DMS153 (cell line): ENCODE results near the gene KRTAP10-5.
"Not testable (repeated sequence)": the region's sequence is repeated elsewhere in the genome, so short reads cannot be mapped to it uniquely, and the experiment has no call there.

Source experiments
- DNase-seq: peaks from one replicate; lab custom pipeline; 2025; lab: John Stamatoyannopoulos, UW

The KRTAP10-5 gene

DNA sequence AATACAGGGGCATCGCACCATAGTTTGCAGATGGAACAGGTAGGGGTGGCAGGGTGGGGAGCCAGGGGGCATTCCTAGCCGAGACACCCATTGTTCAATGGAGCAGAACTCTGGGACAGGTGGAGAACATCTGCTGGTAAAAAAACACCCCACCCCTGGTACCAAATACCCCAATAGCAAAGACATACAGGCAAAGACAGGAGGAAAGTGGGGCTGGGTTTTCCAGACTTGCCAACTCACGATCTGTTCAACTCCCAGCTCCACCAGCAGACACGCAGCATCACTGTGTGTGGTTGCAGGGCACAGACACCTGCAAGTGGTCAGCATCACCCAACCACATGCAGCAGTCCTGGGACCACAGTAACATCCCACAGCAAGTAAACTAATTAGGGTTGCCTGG lies 31.1 kb upstream of the KRTAP10-5 start:
- DNase-seq: no peak

GRCh38 chr21:44610157-44610843 lies 29.9 kb upstream of the KRTAP10-5 start:
- not testable (repeated sequence) for DNase-seq

GRCh38 chr21:44609193-44609592 lies 28.8 kb upstream of the KRTAP10-5 start:
- no peak for DNase-seq

GRCh38 chr21:44606495-44606894 lies 26.1 kb upstream of the KRTAP10-5 start:
- DNase-seq: no peak

DNA sequence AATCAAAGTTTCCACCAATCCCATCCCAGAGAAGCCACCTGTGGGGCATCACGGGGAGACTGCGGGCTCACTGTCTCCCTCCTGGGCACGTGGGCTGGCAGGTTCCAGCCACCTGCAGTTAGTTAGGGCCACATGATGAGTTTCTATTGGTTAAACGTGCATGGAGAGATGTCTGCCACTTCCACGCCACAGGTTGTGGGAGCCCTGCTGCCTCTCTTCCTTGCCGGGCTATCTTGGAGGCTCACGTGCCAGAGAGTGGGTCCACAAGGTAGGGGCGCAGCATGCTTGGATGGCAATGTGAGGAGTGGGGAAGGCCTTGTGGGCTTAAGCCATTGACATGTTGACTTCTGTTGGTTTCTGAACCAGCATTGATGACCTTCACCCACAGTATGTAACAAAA lies 23.5 kb upstream of the KRTAP10-5 start:
- DNase-seq: no peak

GRCh38 chr21:44603109-44603875 lies 22.9 kb upstream of the KRTAP10-5 start:
- DNase-seq: no peak

GRCh38 chr21:44602463-44602850 lies 22.1 kb upstream of the KRTAP10-5 start:
- DNase-seq: no peak

DNA sequence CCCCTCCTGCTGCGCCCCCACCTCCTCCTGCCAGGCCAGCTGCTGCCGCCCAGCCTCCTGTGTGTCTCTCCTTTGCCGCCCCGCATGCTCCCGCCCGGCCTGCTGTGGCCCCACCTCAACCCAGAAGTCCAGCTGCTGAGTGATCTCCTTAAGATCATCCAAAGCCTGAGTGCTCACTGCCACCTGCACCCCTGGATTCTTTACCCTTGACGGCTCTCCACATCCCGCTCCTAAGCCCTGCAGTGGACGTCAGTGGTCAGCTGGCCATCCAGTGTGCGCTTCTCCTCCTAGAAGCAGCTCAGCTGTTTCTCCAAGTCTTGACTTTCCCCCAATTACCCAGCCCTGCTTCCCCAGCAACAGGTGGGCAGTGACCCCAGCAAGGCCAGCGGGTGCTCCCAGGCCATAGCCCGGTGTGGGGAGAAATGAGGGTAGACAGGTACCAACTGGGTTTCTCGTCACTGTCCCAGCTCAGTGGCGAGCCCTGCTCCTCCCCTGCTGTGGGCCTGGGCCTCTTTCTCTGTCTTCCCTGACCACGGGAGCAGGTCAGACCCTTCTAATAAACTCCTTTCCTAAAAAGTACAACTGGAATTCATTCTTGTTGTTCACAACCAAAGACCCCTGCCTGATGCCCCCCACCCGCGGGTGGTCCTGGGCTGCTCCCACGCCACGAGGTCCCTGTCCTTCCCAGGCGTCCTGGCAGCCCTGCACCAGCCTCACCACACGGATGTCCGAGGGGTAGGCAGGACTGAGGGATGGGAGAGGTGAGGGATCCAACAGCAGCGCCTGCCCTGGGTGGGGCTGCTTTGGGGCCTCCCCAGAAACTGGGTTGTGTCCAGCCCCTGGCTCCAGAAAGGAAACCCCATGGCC lies 21.4 kb upstream of the KRTAP10-5 start:
- DNase-seq: no peak

DNA sequence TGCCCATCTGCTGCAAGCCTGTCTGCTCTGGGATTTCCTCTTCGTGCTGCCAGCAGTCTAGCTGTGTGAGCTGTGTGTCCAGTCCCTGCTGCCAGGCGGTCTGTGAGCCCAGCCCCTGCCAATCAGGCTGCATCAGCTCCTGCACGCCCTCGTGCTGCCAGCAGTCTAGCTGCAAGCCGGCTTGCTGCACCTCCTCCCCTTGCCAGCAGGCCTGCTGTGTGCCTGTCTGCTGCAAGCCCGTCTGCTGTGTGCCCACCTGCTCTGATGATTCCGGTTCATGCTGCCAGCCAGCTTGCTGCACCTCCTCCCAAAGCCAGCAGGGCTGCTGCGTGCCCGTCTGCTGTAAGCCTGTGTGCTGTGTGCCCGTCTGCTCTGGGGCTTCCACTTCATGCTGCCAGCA lies 20.7 kb upstream of the KRTAP10-5 start:
- not testable (repeated sequence) for DNase-seq

DNA sequence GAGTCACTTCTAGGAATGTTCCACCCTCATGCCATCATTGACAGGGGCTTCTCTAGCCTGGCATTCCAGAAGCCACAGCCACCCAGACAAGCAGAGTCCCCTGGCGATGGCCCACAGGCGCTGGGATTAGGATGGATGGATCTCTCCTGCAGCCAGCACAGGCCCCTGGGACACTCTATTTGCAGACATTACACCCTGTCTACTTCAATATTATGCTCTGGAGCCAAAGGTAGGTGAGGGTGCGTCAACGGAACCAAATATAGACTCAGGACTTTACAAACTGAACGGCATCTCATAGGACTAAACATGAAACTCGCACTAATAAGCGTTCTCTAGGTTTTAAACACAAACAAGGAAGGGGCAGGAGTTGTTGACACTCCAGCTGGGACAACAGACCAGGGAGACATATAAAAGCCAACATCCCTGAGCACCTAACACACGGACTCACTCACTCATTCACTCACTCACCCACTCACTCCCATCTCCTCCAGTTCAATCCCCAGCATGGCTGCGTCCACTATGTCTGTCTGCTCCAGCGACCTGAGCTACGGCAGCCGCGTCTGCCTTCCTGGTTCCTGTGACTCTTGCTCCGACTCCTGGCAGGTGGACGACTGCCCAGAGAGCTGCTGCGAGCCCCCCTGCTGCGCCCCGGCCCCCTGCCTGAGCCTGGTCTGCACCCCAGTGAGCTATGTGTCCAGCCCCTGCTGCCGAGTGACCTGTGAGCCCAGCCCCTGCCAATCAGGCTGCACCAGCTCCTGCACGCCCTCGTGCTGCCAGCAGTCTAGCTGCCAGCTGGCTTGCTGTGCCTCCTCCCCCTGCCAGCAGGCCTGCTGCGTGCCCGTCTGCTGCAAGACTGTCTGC lies 19.9 kb upstream of the KRTAP10-5 start, which contains the start of gene KRTAP10-7:
TSS of gene KRTAP10-7 (plus strand) at position 480 of the 861 bp plus-strand sequence. CDS start at position 505, 25 bp downstream.
- DNase-seq: not testable (repeated sequence)

GRCh38 chr21:44599264-44600029 lies 19.0 kb upstream of the KRTAP10-5 start:
- no peak for DNase-seq

- DNase-seq: no peak
These were observed 17.7 kb upstream of the KRTAP10-5 start for GRCh38 chr21:44598061-44598460.

GRCh38 chr21:44596068-44596725 lies 15.8 kb upstream of the KRTAP10-5 start:
- no peak for DNase-seq

- DNase-seq: no peak
These were observed 15.1 kb upstream of the KRTAP10-5 start for GRCh38 chr21:44595524-44595923.

DNA sequence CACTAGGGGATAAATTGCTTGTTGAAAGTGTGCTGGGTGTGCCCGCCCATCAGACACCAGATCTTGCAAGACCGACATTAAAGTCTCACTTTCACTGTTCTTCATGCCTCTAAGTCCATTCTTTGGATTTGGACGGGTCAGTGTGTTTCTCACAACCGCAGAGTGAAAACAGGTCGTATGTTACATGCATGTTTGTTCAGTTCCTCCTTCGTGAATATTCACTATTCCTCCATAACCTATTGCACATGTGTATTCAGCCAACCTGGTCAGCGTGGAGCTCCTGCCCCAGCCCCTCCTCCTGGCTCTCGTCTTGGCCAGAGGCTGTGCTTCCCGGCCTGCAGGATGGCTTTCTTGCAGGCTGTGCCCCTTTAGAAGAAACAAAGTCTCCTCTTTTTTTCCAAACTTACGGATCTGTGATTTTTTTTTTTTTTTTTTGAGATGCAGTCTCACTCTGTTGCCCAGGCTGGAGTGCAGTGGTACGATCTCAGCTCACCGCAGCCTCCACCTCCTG lies 14.1 kb upstream of the KRTAP10-5 start:
- no peak for DNase-seq

- no peak for DNase-seq
These were observed 13.4 kb upstream of the KRTAP10-5 start for GRCh38 chr21:44593598-44594405.

DNA sequence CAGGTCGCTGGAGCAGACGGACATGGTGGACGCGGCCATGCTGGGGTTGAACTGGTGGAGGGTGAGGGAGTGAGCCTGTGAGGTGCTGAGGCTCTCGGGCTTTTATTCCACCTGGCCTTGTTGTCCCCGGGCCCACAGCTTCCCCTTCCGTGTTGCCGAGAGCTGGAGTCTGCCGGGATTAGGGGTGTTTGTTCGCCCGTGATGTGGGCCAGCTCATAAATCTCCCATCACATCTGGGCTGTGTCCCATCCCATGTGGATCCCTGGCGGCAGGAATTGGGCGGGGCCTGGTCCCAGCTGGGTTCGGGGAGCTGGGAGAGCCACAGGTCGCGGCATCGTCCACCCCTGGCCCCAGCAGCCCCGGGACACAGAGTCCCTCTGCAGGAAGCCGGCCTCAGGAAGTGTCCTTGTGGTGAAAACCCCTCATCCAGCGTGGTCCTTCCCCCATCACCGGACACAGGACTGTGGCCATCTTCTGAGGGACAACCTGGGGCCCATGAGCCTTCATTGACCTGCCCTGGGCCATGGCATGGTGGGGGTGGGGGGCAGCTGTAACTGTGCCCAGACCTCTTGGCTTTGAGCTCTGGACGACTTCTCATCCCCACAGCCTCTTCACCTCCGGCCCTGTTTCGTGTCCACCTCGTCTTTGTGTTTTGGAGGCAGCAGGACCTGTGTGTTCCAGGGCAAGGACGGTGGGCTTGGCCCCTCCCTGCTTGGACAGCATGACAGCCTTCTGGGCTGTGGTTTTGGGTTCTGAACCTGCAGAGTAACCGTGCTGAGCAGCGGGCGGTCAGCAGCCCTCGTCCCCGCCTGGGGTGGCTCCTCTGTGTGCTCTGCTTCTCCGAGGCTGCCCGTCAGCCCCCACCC lies 12.3 kb upstream of the KRTAP10-5 start, which contains the start of gene KRTAP10-6:
TSS of gene KRTAP10-6 (minus strand) at position 60 of the 866 bp plus-strand sequence. CDS start at position 39, 21 bp downstream.
- no peak for DNase-seq

- not testable (repeated sequence) for DNase-seq
These were observed 11.4 kb upstream of the KRTAP10-5 start for GRCh38 chr21:44591801-44592130.
